HL-60 (cell line): ENCODE data around the gene AP1B1.

ENCODE experiments used
- CTCF ChIP-seq: IDR thresholded peaks from one replicate; pipeline ENCODE4 v1.5.1; 2011; ENCODE audit warnings: low read length, control low read depth, inconsistent platforms; ENCODE audit not compliant: insufficient read depth
- GABPA ChIP-seq: IDR thresholded peaks from 2 replicates; pipeline ENCODE4 v1.6.1; 2012; ENCODE audit warnings: low read depth
- POLR2AphosphoS5 ChIP-seq: IDR thresholded peaks from 2 replicates; pipeline ENCODE4 v1.6.1; 2012; ENCODE audit warnings: low read depth
- REST ChIP-seq: IDR thresholded peaks from 2 replicates; pipeline ENCODE4 v1.6.1; 2012; ENCODE audit warnings: low read depth; ENCODE audit not compliant: insufficient replicate concordance

GRCh38 chr22:29341056-29341848 lies 47.1 kb downstream of the AP1B1 start:
- TF ChIP-seq POLR2AphosphoS5 (no peak), REST (no peak), CTCF (no peak), GABPA (no peak)
